NCI-H1105 (cell line): ENCODE results near the gene ERN2.

Source experiments
- DNase-seq: peaks from one replicate; lab custom pipeline; 2025; lab: John Stamatoyannopoulos, UW

Gene ERN2

DNA sequence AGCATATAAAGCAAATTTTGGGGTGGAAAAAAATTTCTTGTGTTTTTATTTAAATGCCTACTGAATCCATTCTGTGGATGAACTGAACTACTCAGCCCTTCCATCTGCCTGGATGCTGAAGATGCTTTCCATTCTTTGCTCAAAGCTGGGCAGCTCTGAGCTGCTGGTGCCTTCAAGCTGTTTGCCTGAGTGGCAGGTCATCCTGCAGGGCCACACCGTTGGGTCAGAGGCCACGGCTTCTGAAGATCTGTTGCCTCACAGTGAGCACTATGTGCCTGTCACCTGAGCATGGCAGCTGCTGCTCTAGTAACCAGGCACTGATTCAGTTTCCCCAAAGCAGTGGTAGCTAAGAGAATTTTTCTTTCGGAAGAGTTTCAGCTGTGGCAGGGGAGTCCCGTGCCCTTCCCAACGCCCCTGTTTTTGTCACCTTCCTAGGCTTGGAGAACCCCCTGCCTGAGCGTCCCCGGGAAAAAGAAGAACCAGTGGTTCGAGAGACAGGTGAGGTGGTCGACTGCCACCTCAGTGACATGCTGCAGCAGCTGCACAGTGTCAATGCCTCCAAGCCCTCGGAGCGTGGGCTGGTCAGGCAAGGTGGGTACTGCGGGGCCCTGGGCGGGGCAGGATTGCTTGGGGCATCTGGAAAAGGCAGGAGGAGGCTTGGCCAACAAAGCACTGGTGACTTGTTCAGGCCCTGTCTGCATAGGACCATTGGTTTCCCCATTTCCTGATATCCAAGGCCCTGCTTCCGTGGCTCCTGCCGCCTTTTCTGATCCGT, 25.8 kb downstream of the ERN2 start:
- DNase-seq = no peak

DNA sequence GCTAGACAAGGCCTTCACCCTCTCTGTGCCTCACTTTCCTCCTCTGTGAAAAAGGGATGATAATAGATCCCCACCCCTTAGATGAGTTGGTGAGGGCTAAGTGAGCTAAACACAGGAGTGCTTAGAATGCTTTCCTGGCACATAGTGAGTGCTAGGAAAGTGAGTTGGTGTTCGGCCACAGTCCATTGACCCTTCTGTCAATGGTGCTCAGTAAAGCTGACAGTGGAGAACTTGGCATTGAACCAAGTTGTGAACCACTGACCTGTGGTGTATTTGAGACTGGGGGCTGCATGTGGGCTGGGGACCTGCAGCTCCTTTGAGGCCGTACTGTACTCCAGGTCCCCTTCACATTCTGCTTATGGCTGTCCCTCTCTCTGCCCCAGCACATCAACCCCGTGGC, 29.5 kb downstream of the ERN2 start:
- no peak for DNase-seq

DNA sequence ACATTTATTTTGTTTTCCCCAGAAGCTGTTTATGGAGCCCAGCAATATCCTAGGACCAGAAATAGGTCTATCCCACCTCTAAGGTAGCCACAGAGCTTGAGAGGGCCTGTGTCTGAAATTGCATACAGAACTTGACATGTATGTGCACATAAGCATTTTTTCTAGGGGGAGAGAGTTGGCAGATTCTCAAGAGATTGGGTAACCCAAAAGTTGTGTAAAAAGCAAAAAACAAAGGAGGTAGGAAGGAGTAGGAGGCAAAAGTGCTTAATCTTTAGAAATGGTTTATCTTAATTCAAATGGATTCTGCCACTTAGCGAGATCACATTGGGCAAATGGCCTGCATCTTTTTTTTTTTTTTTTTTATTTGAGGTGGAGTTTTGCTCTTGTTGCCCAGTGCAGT, 30.8 kb downstream of the ERN2 start:
- no peak for DNase-seq

DNA sequence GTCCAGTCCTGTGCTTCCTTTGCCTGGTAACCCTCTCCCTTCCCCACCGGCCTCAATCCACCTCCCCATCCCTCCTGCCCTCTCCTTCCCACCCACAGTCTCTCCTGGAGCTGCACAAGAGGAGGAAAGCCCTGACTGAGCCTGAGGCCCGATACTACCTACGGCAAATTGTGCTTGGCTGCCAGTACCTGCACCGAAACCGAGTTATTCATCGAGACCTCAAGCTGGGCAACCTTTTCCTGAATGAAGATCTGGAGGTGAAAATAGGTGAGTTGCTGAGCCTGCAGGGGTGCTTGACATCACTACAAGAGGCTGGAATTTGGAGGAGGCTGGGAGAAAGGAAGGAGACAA, 33.1 kb downstream of the ERN2 start:
- DNase-seq = no peak

DNA sequence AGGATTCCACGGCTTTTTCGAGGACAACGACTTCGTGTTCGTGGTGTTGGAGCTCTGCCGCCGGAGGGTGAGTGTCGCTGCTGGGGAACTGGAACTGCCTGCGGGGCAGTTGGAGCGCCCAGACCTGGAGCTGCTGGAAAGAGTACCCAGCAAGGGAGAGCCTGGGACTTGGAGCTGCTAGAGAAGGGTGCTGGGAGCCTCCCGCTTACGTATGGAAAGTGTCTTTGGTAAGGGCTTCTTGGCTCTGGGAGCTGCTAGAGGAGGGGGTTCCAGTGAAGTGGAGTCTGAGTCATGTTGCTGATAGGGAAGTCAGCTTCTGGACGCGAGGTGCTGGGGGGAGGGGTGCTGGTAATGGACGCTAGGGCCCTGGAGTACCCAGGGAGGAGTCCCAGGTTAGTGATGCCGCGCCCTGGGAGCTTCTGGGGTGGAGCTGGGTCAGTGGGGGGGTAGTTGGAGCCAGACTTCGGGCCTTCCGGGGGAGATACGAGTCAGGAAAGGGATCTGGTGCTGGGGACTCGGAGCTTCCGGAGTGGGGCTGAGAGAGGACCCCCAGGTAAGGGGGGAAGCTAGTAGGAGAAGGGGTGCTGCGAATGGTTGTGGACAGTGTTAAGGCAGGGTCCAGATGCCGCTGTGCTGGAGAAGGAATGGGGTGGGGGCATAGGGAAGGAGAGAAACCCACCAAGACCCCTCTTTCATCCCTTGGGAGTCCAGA, 33.6 kb downstream of the ERN2 start:
- DNase-seq = peak; percentile 26

DNA sequence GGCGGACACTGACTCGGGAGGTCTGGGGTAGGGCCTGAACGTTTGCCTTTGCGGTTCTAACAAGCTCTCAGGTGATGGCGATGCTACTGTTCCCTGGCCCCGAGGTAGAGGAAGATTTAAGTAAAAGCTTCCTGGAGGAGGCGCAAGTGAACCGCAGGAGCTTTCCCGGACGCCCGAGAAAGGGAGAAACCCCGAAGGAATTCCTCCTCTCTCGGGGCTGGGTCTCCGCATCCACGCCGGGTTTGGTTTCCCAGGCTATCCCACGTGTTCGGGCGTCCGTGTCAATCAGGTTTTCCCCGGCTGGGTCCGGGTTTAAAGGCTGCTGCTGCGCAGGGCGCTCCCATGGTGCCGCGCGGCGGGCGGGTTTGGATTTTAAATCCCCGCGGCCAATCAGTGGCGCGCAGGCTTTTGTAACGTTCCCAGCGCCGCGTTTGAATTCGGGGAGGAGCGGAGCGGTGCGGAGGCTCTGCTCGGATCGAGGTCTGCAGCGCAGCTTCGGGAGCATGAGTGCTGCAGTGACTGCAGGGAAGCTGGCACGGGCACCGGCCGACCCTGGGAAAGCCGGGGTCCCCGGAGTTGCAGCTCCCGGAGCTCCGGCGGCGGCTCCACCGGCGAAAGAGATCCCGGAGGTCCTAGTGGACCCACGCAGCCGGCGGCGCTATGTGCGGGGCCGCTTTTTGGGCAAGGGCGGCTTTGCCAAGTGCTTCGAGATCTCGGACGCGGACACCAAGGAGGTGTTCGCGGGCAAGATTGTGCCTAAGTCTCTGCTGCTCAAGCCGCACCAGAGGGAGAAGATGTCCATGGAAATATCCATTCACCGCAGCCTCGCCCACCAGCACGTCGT, 34.4 kb downstream of the ERN2 start, which contains the start of gene PLK1:
Gene PLK1 (plus strand): TSS at position 460 of the 844 bp plus-strand sequence. CDS start 44 bp downstream, at position 504.
- peak; percentile 84 for DNase-seq

DNA sequence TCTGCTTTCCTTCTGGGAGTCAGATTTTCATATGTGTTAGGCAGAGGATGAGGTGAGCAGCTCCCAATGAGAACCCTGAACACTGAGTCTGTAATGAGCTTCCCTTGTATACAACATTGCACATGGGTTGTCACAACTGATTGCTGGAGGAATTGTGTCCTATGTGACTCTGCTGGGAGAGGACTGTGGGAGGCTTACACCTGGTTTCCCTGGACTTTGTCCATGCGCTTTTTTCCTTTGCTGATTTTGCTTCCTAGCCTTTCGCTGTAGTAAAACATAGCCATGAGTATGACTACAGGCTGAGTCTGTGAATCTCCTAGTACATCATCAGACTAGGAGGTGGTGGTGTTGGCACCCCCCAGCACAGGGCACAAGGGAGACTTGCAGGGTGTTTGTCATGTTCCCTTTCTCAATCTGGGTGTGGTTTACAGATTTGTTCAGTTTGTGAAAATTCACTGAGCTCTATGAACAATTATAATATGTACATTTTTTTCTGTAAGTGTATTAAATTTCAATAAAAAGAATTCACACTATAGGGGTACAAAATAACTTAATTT, 36.0 kb downstream of the ERN2 start:
- DNase-seq = no peak

DNA sequence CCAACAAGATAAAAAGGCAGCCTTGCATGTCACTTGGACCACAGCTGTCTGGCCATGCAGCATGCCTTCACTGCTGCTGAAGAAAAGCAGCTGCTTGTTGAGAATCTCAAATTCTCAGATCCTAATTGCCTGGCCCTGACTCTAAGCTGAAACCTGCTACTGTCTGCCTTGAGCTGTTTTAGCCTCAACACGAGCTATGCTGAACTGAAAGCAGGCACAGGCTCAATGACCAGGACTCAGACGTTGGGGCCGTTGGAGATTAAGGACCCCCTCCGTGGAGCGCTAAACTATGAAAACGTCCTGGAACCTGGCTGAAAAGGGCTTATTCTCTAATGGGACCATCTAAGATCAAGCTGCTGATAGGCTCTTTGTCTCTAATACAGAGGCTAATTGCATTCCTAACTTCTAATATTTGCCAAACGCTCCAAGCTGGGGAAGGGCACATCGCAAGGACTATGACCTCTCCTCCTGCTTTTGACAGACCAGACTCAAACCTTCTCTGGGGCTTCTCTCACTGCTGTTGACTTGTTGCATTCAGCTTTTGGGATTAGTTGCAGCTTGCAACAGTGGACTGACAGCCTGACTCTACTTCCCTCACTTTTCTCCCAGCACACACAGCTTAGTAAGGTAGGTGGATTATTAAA, 38.9 kb downstream of the ERN2 start:
- DNase-seq = no peak

DNA sequence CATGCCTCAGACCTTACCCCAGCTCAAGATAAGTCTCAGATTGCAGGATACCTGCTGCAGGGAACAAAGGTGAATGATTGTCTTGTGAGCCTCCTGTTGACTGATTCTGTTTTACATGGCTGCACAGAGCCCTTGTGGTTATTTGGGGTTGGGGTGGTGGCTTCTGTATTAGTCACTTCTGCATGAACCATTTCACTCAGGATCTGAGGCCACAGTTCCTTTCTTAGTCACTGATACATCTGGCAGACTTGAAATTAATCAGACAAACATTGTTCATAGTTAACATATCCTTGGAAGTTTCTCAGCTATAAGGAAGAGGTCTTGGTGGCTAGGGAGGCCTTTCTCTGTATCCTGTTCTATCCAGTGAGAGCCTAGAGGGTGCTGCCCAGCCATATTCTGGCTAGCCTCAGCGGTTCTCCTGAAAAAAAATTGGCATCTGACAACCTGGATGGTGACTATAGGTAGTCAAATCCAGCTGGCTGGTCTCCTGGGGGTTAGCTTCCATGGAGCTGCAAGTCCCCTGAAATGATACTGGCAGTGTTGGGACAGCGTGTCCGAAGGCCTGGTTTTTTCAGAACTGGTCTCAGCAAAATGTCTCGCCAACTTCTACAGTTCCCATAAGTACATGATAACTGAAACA, 42.8 kb downstream of the ERN2 start:
- DNase-seq = no peak

DNA sequence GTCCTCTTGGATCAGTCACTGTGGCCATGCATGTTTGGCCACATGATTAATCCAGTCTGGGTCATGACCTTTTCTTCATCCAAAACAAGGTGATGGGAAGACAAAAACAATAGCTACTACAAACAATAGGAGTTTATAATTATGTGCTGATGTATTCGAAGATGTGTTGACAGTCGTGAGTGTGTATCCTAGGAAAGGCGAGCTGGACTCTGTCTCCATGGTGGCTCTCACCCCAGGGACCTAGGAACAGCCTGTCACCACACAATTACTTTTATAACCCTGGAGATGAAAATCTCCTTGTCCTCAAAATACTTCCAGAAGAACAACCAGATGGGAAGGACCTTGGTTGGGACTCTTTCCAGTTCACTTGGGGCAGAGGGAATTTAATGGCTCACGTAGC, 44.1 kb downstream of the ERN2 start:
- DNase-seq = no peak

DNA sequence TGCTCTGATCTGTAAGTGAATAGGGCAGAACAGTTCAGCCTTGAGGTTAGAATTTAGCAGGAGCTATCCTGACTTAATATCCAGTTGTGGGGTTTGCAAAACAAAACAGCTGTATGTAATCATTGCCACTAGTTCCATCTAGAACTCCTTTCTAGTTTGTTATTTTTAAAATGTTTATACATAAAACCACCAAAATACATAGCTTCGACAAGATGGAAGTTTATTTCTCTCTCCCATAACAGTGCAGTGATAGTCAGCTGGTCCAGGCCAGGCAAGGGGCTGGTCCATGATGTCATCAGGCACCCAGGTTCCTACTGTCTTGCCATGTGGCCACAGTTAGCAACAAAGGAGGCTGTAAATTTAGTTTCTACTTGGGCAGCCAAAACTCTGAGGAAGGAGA, 44.8 kb downstream of the ERN2 start:
- no peak for DNase-seq

DNA sequence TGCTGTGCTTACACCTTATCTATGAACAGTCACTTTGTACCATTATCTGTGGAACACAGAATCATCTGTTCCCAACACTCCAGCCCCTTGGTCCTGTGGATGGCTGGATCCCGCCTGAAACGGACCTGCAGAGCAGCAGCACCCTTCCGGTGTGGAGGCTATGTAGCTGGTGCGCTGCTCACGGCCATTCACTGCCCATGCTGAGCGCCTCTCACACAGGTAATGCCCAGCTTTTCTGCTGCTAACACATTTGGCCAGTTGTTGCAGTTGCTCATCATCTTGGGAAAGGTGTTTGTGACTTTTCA, 45.7 kb downstream of the ERN2 start:
- no peak for DNase-seq

DNA sequence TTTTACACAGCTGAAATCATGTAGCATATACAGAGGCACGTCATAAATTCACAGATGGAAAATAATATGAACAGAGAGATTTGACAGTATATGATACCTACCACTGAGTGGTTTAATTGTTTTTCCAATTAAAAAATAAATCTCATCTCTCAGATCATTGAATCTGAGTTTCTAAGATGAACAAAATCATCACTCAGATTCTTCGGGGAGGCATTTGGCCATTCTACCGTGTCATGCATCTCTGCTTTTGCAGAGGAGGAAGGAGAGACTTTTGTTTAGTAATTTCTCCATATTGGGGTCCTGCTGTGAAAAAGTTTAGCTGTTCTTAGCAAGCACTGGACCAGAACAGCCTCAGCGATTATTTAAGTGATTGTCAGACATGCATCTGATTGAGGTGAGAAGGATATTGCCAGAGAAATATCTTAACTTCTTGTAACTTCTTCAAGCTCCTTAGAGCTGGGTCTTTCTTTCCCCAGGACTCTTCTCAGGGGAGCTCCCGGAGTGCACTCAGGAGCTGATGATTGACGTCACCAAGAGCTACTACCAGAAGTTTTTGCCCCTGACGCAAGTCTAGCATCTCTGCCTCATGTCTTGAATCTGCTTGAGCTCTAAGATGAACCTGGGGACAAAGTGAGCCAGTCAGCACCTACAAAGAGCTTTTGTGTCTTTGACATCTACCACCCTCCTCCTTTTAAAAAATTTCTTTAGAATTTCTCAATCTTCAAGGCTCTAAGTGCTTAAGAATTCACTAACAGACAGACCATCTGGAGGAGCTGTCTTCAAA, 46.3 kb downstream of the ERN2 start:
- no peak for DNase-seq

DNA sequence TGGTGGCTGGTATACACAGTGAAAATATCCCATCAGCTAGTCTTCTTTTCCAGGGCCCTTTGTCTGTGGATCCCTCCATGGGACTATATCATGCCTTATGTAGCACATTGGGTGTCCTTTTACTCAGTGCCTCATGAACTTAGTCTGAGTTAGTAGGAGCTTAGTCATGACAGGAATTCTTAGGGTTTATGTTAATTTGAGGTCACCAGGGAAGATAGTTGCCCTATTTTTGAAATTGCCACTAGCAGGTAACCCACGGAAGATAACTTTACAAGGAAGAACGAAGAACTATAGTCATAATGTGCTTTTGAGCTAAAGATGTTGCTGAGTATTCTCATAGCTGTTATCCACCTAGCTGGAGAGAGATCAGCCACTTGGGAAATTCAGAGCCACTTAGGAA, 49.1 kb downstream of the ERN2 start:
- DNase-seq = no peak

DNA sequence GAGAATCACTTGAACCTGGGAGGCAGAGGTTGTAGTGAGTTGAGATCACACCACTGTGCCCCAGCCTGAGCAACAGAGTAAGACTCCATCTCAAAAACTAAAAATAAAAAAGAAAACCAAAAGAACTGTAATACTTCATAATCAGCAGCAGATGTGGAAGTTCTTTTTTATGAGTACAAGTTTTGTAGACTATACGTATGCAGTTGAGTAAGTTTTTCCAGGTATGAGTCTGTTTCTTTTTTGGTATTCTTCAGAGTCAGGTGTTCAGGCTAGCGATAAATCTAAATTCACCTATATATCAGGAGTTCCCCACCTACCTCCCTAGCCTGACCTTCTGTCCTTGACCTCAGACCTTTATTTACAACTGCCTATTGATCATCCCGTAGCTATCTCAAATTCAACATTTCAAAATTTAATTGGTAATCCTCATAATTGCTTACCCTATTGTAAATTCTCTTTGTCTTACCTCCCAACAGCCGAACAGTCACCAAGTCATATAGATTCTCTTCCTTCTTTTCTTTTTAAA, 61.0 kb downstream of the ERN2 start:
- DNase-seq = no peak

DNA sequence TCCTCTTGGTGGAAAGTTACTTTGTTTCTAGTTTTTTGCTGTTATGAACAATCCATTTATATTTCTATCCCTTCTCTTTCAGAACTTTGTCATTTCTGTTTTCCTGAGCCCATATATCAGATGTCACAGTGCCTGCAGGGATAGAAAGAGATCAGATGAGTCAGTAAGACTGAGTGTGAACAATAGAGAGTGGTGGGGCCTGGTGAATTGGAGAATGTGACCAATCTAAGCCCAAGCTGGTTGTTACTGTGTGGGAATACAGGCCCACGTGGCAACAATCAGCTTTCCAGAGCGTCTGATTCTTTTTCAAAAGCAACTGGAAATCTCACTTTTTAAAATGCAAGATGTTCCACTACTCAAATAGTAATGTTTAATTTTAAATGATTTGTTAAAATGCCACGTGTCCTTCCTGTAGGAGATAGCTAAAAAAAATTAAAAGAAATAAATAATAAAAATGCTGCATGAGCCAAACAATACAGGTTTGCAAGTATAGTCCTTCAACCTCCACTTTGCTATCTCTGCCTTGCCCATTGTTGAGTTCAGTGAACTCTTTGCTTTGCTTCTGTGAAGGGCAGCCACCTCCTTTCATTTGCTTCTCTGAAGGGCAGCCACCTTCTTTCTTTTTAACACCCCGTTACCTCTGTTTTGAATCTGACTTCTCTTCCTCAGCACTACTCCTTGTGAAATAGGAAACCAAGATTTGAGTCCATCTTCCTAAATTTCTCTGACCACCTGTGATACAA, 62.2 kb downstream of the ERN2 start:
- no peak for DNase-seq

DNA sequence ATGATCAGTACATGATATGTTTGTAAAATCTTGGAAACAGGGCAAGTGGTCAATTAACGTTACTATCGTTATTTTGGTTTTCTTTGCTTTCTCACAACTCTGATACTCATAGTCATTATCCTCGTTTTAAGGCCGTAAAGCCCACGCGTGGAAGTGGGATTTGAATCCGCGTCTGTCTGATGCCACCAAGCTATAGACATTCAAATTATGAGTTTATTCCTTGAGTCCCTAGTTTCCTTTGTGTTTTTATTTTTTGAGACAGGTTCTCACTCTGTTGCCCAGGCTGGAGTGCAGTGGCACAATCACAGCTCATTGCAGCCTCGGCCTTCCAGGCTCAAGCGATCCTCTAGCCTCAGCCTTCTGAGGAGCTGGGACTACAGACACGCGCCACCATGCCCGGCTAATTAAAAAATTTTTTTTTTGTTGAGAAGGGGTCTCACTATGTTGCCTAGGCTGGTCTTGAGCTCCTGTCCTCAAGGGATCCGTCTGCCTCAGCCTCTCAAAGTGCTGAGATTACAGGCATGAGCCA, 70.7 kb downstream of the ERN2 start:
- no peak for DNase-seq

DNA sequence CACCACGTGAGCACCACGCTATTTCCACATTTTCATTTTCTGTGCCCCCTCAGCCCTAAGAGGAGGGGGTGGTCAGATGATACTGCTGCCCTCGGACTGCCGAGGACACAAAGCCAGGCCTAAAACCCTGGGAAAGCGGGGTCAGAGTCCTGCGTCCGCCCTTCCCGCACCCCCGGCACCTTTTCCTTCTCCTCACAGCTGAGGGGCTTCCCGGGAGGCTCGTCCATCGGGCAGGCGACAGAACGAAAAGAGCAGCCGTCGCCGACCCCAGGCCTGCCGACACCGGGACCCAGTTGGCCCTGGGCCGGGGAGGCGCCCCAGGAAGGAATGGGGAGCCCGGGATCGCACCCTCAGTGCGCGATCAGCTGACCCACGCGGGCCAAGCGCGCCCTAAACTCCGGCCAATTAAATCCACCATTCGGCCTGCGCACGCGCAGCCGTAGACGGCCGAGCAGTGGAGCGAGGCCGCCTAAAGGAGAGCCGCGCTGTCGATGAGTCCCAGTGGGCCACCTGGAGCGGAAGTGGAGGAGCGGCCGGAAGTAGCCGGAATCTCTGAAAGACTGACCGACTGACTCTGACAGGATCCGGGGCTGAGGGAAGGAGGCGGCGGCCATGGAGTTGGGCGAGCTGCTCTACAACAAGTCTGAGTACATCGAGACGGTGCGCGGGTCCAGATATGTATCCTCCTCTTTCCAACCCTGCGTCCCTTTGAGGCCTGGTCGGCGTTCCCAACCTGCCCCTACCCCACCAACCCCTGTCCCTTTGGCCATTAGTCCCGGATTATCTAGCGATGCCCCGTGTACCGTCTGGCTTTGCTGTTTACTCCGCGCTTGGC, 71.9 kb downstream of the ERN2 start, which contains the start of the genes DCTN5 and PALB2:
Gene DCTN5 (plus strand): TSS at position 536 of the 835 bp plus-strand sequence. CDS start 77 bp downstream, at position 613.
Gene PALB2 (minus strand): TSS at position 380 of the 835 bp plus-strand sequence. CDS start 153 bp downstream, at position 227.
- peak; percentile 88 for DNase-seq

DNA sequence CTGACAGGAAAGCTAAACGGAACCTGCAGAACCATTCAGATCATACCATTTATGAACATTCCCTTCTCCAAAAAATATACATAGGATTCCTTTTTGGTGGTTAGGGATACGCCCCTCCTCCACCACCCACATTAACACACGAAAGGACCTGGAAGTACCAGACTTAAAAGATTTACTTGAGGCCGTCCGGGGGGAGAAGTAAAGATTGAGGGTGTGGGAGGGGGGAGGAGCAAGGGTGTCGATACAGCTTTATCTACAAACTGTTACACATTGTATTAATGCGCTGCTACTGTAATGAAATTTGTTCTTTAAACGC, 72.4 kb downstream of the ERN2 start:
- no peak for DNase-seq
